Activated CD4-positive, alpha-beta T cell treated with anti-CD3 and anti-CD28 coated beads for 48 hours (primary cell): Measurements from ENCODE around the gene AUNIP.
"Not testable (repeated sequence)": the region's sequence is repeated elsewhere in the genome, so short reads cannot be mapped to it uniquely, and the experiment has no call there.

Experiments
- DNase-seq: peaks from one replicate; pipeline ENCODE4 v3.0.0-alpha.2; 2020

AUNIP gene

DNA sequence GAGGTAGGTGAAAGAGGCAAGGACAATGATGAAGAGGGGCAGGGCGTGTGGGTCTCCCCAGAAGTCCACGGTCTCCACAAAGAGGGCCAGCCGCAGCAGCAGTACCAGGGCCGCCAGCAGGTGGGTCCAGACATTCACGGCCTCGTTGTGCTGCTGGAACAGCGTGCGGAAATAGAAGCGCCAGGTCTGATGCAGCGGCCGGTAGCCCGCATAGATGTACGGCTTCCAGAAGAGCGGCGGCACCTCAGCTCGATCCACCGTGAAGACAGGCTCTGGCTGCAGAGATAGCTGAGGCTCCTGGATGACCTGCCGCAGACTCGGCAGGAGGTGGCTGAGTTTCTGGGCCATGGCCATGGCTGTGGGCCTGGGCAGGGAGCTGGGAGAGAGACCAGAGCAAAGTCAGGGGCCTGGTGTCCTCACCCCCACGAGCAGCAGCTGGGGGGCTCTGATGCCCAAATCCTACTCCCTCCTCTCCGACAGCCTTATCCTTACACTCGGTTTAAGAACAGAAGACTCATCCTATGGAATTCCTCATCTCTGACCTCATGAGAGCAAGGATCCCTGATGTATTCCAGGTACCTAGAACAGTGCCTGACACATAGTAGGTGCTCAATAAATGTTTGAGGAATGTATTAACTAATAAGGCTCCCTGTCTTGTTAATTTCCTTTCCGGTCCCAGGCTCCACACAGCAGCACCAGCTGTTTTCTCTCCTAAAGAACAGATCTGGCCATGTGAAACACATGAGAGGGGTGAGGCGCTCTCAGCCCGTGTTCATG is 4.4 kb upstream of the AUNIP start:
- DNase-seq: no peak

GRCh38 chr1:25862785-25863485 is 3.7 kb upstream of the AUNIP start:
- DNase-seq: no peak

DNA sequence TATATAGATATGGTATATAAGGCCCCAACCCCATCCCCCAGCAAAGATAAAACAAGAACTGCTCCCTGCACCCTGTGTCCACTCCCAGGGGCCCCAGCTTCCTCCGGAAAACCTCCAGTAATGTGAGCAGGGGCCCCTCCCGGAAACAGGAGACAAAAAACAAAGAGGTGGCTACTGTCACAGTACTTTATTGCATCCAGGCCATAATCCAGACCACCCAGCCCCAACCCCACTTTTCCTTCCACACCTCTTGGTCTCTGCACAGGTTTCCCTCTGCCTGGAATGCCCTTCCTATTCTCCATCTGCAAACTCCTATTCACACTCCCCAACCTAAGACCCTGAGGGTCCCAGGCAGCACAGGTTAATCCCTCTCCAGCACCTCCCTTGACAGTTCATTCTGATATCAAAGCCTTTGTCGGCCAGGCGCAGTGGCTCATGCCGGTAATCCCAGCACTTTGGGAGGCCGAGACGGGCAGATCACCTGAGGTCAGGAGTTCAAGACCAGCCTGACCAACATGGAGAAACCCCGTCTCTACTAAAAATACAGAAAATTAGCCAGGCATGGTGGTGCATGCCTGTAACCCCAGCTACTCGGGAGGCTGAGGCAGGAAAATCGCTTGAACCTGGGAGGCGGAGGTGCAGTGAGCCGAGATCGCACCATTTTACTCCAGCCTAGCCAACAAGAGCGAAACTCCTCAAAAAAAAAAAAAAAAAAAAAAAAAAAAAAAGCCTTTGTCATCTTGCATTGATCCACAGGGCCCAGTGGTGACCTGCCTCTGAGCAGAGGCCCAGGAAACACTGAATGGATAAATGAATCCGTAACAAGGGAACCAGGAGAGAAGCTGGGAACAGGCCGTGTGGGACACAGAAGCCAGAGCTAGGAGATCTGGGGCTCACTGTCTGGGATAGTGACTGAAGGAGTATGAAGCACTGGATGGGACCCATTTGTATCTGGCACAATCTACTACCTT is 2.3 kb upstream of the AUNIP start:
- DNase-seq: no peak

- no peak for DNase-seq
Measured at GRCh38 chr1:25858494-25858893, 763 bp downstream of the AUNIP start.

GRCh38 chr1:25856856-25857255 is 2.4 kb downstream of the AUNIP start:
- DNase-seq: no peak

GRCh38 chr1:25854554-25854953 is 4.7 kb downstream of the AUNIP start:
- no peak for DNase-seq

DNA sequence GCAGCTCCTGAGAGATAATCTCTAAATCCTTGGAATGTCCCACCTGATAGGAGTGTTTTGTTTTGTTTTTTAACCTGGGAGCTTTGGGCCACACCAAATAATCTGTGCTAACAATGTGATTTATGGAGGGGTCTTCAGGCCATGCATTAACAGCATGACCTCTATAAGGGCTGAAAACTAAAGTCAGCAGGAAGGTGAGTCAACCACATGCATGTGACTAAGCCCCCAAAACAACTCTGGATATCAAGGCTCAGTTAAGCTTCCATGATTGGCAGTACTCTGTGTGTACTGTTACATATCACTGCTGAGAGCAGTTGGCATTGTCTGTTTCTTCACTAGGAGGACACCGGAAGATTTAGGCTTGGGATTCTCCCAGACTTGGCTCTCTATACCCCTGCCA is 10.7 kb downstream of the AUNIP start:
- DNase-seq: no peak

GRCh38 chr1:25847929-25848328 is 11.3 kb downstream of the AUNIP start:
- no peak for DNase-seq

- no peak for DNase-seq
Measured at GRCh38 chr1:25845664-25846063, 13.6 kb downstream of the AUNIP start.

DNA sequence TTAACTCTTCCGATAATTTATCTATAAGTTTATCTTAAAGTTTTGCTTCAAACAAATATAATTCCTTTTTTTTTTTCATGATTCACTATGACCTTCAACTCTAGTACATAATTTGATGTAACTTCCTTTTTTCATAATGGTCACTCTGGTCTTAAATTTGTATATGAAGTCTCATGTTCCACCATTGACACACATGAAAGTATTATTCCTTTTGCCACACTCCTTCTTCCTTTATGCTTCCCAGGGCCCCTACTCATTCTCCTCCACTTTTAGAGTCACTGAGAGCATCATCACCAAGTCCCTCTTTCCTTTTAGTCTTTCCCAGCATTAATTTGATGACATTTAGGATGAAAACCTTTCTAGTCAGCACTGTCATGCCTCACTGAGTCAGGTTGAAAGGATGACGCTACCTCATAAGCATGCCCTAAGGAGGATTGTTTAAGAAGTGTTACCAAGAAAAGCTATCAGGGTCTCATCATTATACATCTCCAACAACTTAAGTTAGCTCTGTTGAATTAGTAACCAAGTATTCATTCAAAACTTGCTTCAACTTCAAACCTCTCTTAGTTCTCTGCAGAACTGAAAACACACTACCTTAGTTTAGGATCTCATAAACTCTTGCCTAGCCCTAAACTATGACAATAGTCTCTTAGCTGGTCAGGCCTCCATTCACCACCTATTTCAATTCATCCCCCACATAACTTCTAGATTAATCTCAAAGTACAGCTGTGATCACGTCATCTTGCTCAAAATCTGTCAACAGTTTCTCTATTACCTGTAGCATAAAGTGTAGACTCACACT is 14.5 kb downstream of the AUNIP start:
- no peak for DNase-seq

GRCh38 chr1:25843483-25843882 is 15.8 kb downstream of the AUNIP start:
- no peak for DNase-seq

DNA sequence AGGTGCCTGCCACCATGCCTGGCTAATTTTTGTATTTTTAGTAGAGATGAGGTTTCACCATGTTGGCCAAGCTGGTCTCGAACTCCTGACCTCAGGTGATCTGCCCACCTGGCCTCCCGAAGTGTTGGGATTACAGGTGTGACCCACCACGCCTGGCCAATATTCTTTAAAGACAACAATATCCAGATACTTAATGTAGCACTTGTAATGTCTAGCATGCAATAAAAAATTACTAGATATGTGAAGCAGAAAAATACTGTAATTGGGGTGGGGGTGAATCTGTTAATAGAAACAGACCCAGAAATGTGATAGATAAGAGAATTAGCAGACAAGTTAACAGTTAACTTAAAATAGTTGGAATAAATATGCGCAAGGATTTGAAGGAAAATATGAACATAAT is 19.4 kb downstream of the AUNIP start:
- DNase-seq: not testable (repeated sequence)

DNA sequence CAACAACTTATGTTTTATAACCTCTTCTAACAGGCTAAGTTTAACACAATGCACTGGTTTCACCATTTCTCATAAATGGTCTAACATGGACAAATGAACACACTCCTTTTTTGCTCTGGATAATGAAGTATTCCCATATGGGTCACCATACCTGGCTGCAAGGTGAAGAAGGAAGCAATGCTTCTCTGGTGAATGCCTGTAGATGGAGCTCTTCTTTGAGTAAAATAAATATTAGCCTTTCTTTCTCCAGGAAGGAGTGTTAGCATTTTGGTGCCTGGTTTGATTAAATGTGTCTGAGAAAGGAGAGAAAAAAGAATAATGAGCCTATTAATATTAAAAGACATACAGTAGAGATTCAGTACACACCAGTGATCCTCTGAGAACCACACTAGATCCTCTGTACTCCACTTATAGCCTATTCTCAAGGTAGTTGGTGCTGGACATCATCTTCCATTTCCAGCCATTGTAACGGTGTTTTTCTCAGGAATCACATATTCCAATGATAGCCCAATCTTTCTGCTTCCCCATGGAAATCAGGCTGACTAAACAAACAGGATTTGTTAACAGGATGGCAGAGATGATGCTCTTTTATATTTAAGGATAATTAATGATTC is 21.9 kb downstream of the AUNIP start:
- no peak for DNase-seq

DNA sequence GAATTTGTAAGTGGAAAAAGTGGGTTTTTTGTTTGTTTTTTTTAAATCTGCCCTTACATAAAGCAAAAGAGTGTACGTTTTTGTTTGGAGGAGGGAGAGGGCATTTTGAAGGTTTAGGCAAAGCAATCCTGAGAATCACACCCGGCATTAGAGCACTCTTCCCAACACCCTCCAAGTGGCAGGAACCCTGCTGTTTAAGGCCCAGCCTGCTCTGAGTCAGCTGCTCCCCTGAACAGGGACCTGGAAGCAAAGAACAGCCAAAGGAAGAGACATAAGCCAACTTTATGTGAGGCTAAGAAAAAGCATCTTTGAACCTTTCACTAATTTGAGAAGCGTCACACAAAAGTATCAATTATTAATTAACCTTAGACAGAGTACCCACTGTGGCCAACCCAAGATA is 22.6 kb downstream of the AUNIP start:
- no peak for DNase-seq

GRCh38 chr1:25834894-25835293 is 24.4 kb downstream of the AUNIP start:
- DNase-seq: no peak

DNA sequence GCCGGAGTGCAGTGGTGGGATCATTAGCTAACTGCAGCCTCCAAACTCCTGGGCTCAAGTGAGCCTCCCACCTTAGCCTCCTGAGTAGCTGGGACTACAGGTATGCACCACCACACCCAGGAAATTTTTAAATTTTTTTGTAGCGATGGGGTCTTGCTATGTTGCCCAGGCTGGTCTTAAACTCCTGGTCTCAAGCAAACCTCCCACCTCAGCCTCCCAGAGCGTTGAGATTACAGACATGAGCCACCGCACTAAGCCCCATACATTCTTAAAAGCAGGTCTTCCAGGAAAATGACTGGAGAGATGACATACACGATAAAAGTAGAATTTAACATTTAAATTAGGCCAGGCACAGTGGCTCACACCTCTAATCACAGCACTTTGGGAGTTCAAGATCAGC is 26.1 kb downstream of the AUNIP start:
- no peak for DNase-seq

DNA sequence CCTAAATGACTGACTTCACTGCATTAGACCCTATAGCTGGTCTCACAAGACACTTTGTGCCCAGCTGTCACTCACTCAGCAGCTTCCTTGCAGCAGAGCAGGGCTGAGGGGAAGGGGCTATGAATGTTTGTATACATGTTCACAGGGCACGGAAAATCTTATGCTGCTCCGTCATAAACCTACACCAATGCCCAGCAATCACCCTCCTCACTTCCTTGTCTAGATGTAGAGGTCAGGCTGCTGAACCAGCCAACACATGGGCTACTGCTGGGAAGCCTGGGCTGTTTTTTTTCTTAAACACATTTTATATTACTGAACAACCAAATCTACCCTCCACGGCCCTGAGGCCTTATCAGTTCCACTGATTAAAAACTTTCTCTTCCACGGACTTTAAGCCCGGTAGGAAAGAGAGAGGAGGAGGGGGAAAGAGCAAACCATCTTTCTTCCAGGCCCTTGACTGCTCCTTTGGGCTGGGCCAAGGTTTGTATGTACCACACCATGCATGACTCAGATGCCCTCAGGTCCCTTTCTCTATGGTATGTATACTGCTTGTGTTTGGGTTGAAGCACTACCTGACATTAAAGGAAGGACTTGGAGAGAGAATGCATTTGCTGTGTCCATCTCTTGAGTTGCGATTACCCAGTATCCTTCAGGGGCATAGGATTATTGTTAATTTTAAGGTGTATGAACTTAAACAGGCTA is 26.8 kb downstream of the AUNIP start:
- no peak for DNase-seq

GRCh38 chr1:25831569-25832196 is 27.6 kb downstream of the AUNIP start:
- no peak for DNase-seq

GRCh38 chr1:25829046-25829445 is 30.2 kb downstream of the AUNIP start:
- DNase-seq: no peak

- DNase-seq: no peak
Measured at GRCh38 chr1:25828491-25828890, 30.8 kb downstream of the AUNIP start.

DNA sequence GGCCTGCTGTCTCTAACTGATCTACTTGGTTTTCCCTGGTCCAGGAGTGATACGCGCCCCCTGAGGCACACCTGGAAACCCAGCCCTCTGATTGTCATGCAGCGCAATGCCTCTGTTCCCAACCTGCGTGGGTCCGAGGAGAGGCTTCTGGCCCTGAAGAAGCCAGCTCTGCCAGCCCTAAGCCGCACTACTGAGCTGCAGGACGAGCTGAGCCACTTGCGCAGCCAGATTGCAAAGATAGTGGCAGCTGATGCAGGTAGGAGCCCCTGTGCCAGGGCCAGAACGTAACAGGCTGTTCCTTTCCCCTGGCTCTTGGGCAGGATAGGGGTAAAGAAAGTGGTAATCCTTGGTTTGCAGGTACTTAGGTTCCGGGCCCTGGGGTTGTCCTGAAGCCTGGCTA is 32.7 kb downstream of the AUNIP start:
- no peak for DNase-seq
